GM12875 (cell line): Measurements from ENCODE around the gene PLCB1.

Experiments
- H3K4me3 ChIP-seq: one replicate; pipeline ENCODE4 v1.5.1; 2011; ENCODE audit warnings: low read depth, low read length, control low read depth
- CTCF ChIP-seq: IDR thresholded peaks from 2 replicates; pipeline ENCODE4 v1.5.1; 2011; ENCODE audit warnings: low read depth, mild to moderate bottlenecking, control low read depth, inconsistent platforms, low read length, moderate library complexity, borderline replicate concordance; ENCODE audit not compliant: insufficient read depth

The PLCB1 gene

GRCh38 chr20:8474027-8474668 is 342.1 kb downstream of the PLCB1 start:
- TF ChIP-seq CTCF: no peak

GRCh38 chr20:8476021-8476420 is 344.0 kb downstream of the PLCB1 start:
- TF ChIP-seq CTCF: no peak
- H3K4me3 ChIP-seq: no peak overlapping the region

More at GRCh38 chr20:8474027-8474668, 342.1 kb downstream of the PLCB1 start:
- no peak overlapping the region for H3K4me3 ChIP-seq

GRCh38 chr20:8480597-8480996 is 348.5 kb downstream of the PLCB1 start:
- no peak overlapping the region for H3K4me3 ChIP-seq
- no peak for TF ChIP-seq CTCF

- no peak for TF ChIP-seq CTCF
- no peak overlapping the region for H3K4me3 ChIP-seq
Observed at GRCh38 chr20:8487696-8488095, 355.6 kb downstream of the PLCB1 start.

GRCh38 chr20:8489094-8489883 is 357.2 kb downstream of the PLCB1 start:
- no peak overlapping the region for H3K4me3 ChIP-seq
- TF ChIP-seq CTCF: no peak

GRCh38 chr20:8490076-8490830 is 358.2 kb downstream of the PLCB1 start:
- H3K4me3 ChIP-seq: no peak overlapping the region
- no peak for TF ChIP-seq CTCF
